Activated CD4-positive, alpha-beta T cell treated with anti-CD3 and anti-CD28 coated beads, Interleukin-2, Interleukin-4, amounts not matched to agents 100 ng/mL and 50 ng/mL, durations not matched to agents 16 hours and 8 hours (primary cell): ENCODE results near the gene ADARB1.

ENCODE experiments used
- DNase-seq: peaks from one replicate; pipeline ENCODE4 v3.0.0-alpha.2; 2020; ENCODE audit warnings: low spot score

ADARB1 gene

GRCh38 chr21:45204395-45204794, 130.0 kb downstream of the ADARB1 start:
- no peak for DNase-seq

- no peak for DNase-seq
These were observed 133.7 kb downstream of the ADARB1 start for GRCh38 chr21:45207839-45208626.

- no peak for DNase-seq
These were observed 134.2 kb downstream of the ADARB1 start for GRCh38 chr21:45208627-45208951.

- peak; percentile 15 for DNase-seq
These were observed 134.7 kb downstream of the ADARB1 start for GRCh38 chr21:45209046-45209445.

- no peak for DNase-seq
These were observed 135.4 kb downstream of the ADARB1 start for GRCh38 chr21:45209685-45210284.

GRCh38 chr21:45210461-45210983, 136.1 kb downstream of the ADARB1 start:
- no peak for DNase-seq

- no peak for DNase-seq
These were observed 137.3 kb downstream of the ADARB1 start for GRCh38 chr21:45211661-45212060.

GRCh38 chr21:45213392-45213791, 139.0 kb downstream of the ADARB1 start:
- DNase-seq, result no peak

GRCh38 chr21:45215213-45215612, 140.8 kb downstream of the ADARB1 start:
- no peak for DNase-seq

- no peak for DNase-seq
These were observed 142.6 kb downstream of the ADARB1 start for GRCh38 chr21:45217010-45217409.

- no peak for DNase-seq
These were observed 145.1 kb downstream of the ADARB1 start for GRCh38 chr21:45219517-45219916.

- no peak for DNase-seq
These were observed 145.7 kb downstream of the ADARB1 start for GRCh38 chr21:45220071-45220481.

GRCh38 chr21:45220714-45221490, 146.5 kb downstream of the ADARB1 start:
- DNase-seq, result no peak

- no peak for DNase-seq
These were observed 147.6 kb downstream of the ADARB1 start for GRCh38 chr21:45222001-45222400.

GRCh38 chr21:45223236-45224185, 149.1 kb downstream of the ADARB1 start:
- DNase-seq, result no peak

- no peak for DNase-seq
These were observed 150.0 kb downstream of the ADARB1 start for GRCh38 chr21:45224189-45224938.

GRCh38 chr21:45225041-45225740, 150.8 kb downstream of the ADARB1 start:
- DNase-seq, result no peak

GRCh38 chr21:45225741-45226327, 151.5 kb downstream of the ADARB1 start:
- DNase-seq, result no peak

GRCh38 chr21:45226540-45227326, 152.4 kb downstream of the ADARB1 start:
- peak; percentile 16 for DNase-seq
